Suprapubic skin (tissue), 4 donors: ENCODE measurements around the gene VAV1. TPM values are rescaled to one million over a fixed set of nuclear protein-coding genes. Genes with fewer than 3 reads are reported as not detected.

ENCODE experiments used
- DNase-seq, 2 donors: peaks; one replicate each; pipeline ENCODE4 v3.0.0-alpha.2; 2019; ENCODE audit warnings: low spot score in 2 of 2
- H3K27ac ChIP-seq: fragments of 200-600 bp; sonication (generic); one replicate; pipeline ENCODE4 v1.5.1; 2019
- H3K27me3 ChIP-seq: fragments of 200-600 bp; sonication (generic); one replicate; pipeline ENCODE4 v1.5.1; 2019
- H3K36me3 ChIP-seq: fragments of 200-600 bp; sonication (generic); one replicate; pipeline ENCODE4 v1.5.1; 2019
- H3K4me1 ChIP-seq: fragments of 200-600 bp; sonication (generic); one replicate; pipeline ENCODE4 v1.5.1; 2019
- H3K4me3 ChIP-seq: fragments of 200-600 bp; sonication (generic); one replicate; pipeline ENCODE4 v1.5.1; 2019; ENCODE audit warnings: mild to moderate bottlenecking
- H3K9me3 ChIP-seq: fragments of 200-600 bp; sonication (generic); one replicate; pipeline ENCODE4 v1.5.1; 2019
- CTCF ChIP-seq, 2 donors: fragments of 200-600 bp in 1 of 2; fragments of 450-650 bp in 1 of 2; sonication (generic) in 1 of 2; IDR thresholded peaks; one replicate each; pipeline ENCODE4 v1.5.1; 2016 to 2019; ENCODE audit warnings: antibody characterized with exemption in 2 of 2, mild to moderate bottlenecking in 1 of 2, moderate library complexity in 1 of 2
- EP300 ChIP-seq: sonication (generic); formaldehyde crosslinking; IDR thresholded peaks from one replicate; pipeline ENCODE4 v1.6.1; 2017; ENCODE audit warnings: antibody characterized with exemption
- POLR2A ChIP-seq, 2 donors: fragments of 450-650 bp; IDR thresholded peaks; one replicate each; pipeline ENCODE4 v1.6.1; 2017; ENCODE audit warnings: antibody characterized with exemption in 2 of 2, mild to moderate bottlenecking in 2 of 2, moderate library complexity in 2 of 2
- POLR2AphosphoS5 ChIP-seq, 3 donors: sonication (generic); formaldehyde crosslinking; IDR thresholded peaks; one replicate each; pipeline ENCODE4 v1.6.1; 2017; ENCODE audit warnings: antibody characterized with exemption in 3 of 3
- WGBS: methylation state at CpG from one replicate; pipeline ENCODE4 v1.1.5; 2018; 5-methylcytosine and 5-hydroxymethylcytosine counted together
- total RNA-seq, 4 donors: library from RNA; depleted of rRNA; stranded (reverse); fragments of >200 nt; gene quantifications; one replicate each; pipeline ENCODE4 v1.1.0, GENCODE V29; 2016

VAV1 gene
- total RNA-seq, 4 donors from 2014 or later = 1.1 to 3.1 (median 1.2) TPM

DNA sequence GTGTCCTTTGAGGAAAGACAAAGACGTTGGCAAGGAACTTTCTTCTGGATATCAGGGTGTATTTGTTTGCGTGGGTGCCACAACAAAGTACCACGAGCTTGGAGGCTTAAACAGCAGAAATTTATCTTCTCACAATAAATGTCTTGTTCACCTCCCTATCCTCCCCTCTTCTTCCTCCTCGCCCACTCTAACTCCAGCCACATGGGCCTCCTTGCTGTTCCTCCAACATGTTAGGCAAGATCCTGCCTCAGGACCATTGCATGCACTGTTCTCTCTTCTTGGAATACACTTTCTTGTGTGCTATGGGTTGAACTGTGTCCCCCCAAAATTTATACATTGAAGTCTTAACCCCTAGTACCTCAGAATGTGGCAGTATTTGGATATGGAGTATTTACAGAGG lies 45.7 kb downstream of the VAV1 start:
- Histone ChIP-seq H3K9me3 (peaks cover 5% of the 10 kb centered on the region), H3K27me3 (no peaks in the 10 kb centered on the region), H3K27ac (no peak overlapping the region), H3K36me3 (no peaks in the 10 kb centered on the region), H3K4me1 (no peaks in the 10 kb centered on the region), H3K4me3 (no peak overlapping the region)
- 67% methylated on average over 4 of the region's 4 CpGs for WGBS
- TF ChIP-seq CTCF (IDR thresholded peaks at IDR 0.05) (no peak), POLR2AphosphoS5 (IDR thresholded peaks at IDR 0.05) (no peak), POLR2A (IDR thresholded peaks at IDR 0.05) (no peak), EP300 (no peak)
- DNase-seq = no peak

GRCh38 chr19:6819323-6819722 lies 46.8 kb downstream of the VAV1 start:
- Histone ChIP-seq H3K4me3 (no peak overlapping the region), H3K9me3 (peaks cover 5% of the 10 kb centered on the region), H3K36me3 (no peaks in the 10 kb centered on the region), H3K27ac (no peak overlapping the region), H3K27me3 (no peaks in the 10 kb centered on the region), H3K4me1 (no peaks in the 10 kb centered on the region)
- WGBS = 83% methylated on average over 2 of the region's 2 CpGs
- TF ChIP-seq EP300 = no peak
- no peak for TF ChIP-seq POLR2AphosphoS5 (IDR thresholded peaks at IDR 0.05)
- TF ChIP-seq CTCF (IDR thresholded peaks at IDR 0.05) = no peak
- TF ChIP-seq POLR2A (IDR thresholded peaks at IDR 0.05) = no peak
- DNase-seq = no peak

DNA sequence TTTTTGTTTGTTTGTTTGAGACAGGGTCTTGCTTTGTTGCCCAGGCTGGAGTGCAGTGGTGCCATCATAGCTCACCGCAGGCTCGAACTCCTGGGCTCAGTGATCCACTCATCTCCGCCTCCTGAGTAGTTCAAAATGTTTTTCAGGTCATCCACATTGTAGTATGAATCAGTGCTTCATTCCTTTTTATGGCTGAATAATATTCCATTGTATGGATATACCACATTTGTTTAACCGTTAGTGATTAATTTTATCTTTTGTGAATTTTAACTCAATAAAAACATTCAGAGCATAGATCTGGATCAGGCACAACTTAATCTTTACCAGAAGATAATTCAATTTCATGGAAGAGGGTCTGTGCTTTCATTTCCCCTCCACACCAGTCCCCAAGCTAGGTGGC lies 47.7 kb downstream of the VAV1 start:
- Histone ChIP-seq H3K4me3 (no peak overlapping the region), H3K27me3 (no peaks in the 10 kb centered on the region), H3K36me3 (no peaks in the 10 kb centered on the region), H3K9me3 (peaks cover 5% of the 10 kb centered on the region), H3K4me1 (no peaks in the 10 kb centered on the region), H3K27ac (no peak overlapping the region)
- no peak for TF ChIP-seq CTCF (IDR thresholded peaks at IDR 0.05)
- no peak for TF ChIP-seq EP300
- TF ChIP-seq POLR2A (IDR thresholded peaks at IDR 0.05) = no peak
- TF ChIP-seq POLR2AphosphoS5 (IDR thresholded peaks at IDR 0.05) = no peak
- no peak for DNase-seq
- 95% methylated on average over 4 of the region's 4 CpGs for WGBS

GRCh38 chr19:6821639-6822310 lies 49.3 kb downstream of the VAV1 start:
- no peak overlapping the region for H3K4me3 ChIP-seq
- 94% methylated on average over 10 of the region's 17 CpGs for WGBS
- H3K27ac ChIP-seq = no peak overlapping the region
- no peaks in the 10 kb centered on the region for H3K4me1 ChIP-seq
- H3K36me3 ChIP-seq = no peaks in the 10 kb centered on the region
- no peak for DNase-seq
- H3K9me3 ChIP-seq = peaks cover 5% of the 10 kb centered on the region
- TF ChIP-seq CTCF (IDR thresholded peaks at IDR 0.05) (no peak), POLR2A (IDR thresholded peaks at IDR 0.05) (no peak), EP300 (no peak), POLR2AphosphoS5 (IDR thresholded peaks at IDR 0.05) (no peak)
- H3K27me3 ChIP-seq = no peaks in the 10 kb centered on the region

DNA sequence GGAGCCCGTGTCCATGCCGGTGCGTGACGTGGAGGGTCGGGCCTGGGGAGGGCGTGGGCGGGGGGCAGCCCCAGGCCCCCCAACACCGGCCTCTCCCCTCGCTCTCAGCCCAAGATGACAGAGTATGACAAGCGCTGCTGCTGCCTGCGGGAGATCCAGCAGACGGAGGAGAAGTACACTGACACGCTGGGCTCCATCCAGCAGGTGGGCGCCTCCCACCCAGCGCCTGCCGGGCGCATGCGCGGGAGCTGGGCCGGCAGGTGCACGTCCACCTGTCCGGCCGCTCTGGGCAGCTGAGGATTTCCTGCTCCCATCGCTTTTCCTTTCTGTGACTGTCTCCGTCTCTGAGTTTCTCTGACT lies 49.8 kb downstream of the VAV1 start:
- Histone ChIP-seq H3K9me3 (peaks cover 5% of the 10 kb centered on the region), H3K27me3 (no peaks in the 10 kb centered on the region), H3K4me1 (no peaks in the 10 kb centered on the region), H3K36me3 (no peaks in the 10 kb centered on the region), H3K4me3 (no peak overlapping the region), H3K27ac (no peak overlapping the region)
- 74% methylated on average over 24 of the region's 25 CpGs for WGBS
- DNase-seq = no peak
- no peak for TF ChIP-seq CTCF (IDR thresholded peaks at IDR 0.05)
- TF ChIP-seq POLR2A (IDR thresholded peaks at IDR 0.05) = no peak
- TF ChIP-seq POLR2AphosphoS5 (IDR thresholded peaks at IDR 0.05) = no peak
- TF ChIP-seq EP300 = no peak
